IPS-18c (cell line): ENCODE measurements around the gene GAS5.
"Not testable (repeated sequence)": the region's sequence is repeated elsewhere in the genome, so short reads cannot be mapped to it uniquely, and the experiment has no call there.

Experiments used
- H3K4me3 ChIP-seq: 2 replicates; pipeline ENCODE4 v1.7.0; 2013; ENCODE audit warnings: low read depth, mild to moderate bottlenecking, low read length, moderate library complexity; ENCODE audit not compliant: insufficient read depth
- H3K9me3 ChIP-seq: one replicate; pipeline ENCODE4 v1.6.1; 2013; ENCODE audit warnings: mild to moderate bottlenecking, low read length, moderate library complexity; ENCODE audit not compliant: control insufficient read depth, insufficient read depth

Gene GAS5

DNA sequence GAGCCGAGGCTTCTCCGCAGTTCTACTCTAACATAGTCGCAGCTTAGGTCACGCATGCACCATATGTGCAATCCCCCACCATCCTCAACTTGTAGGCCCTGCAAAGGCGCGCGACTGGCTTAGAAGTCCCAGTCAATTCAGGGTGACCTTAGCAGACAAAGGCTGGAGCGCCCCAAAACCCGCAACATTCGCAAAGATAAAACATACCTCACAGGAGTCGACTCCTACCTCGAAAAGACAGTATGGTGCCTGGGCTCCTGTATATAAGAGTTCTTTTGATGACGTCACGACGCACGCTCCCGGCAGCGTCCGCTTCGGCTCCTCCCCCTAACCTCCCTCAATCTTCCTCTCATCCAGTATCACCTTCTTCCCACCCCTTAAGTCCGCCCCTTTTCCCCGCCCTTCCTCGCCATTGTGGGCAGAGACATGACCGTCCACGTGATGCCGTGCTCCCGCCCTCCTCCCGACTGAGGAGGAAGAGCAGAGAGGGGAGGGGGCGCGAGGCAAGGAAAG is at the start of gene GAS5:
Gene GAS5, minus strand, starts transcription at position 237 of the 513 bp plus-strand sequence.
- no peaks in the 10 kb centered on the region for H3K9me3 ChIP-seq
- peak within 1 kb of the TSS; percentile 86 for H3K4me3 ChIP-seq

DNA sequence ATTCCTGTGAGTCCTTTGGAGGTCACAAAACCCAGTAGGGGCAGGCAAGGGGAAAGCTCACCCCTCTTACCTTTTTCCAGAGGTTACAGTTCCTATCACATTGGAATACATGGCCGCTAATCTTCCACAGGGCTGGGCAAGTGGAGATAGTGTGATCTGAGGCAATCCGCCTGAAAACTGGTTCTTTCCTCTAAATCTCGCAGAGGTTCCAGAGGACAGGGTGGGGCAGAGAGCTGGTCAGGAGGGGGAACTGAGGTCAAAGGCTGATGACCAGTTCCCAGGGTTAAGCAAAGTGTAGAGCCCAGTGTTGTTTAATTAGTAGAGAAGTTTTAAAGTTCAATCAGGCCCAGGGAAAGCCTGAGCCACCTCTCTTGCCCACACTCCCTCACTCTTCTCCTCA is 49.4 kb upstream of the GAS5 start, which contains the start of gene SERPINC1:
Gene SERPINC1, minus strand, starts transcription at position 179 of the 400 bp plus-strand sequence. Its CDS starts 68 bp downstream, at position 111.
- Histone ChIP-seq H3K4me3 (no peak within 1 kb of the TSS), H3K9me3 (peaks cover 4% of the 10 kb centered on the region)

DNA sequence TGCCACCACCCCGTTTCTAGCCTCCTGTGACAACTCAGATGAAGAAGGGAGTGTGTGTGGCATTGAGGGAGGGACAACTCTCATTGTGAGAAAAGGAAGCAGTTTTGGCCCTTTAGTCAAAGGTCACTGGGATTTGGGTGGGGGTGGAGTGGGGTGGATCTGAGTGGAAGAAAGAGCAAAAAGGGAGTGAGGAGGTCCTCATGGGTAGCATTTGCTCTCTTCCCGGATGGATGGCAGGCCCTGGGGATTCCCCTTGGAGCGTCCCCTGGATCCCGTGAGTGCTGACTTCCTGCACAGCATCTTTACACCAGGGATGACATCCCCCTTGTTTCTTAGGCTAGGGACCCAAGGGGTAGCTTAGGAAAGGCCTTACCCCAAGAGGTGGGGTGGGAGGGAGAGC is 48.9 kb upstream of the GAS5 start:
- H3K4me3 ChIP-seq = no peak overlapping the region
- H3K9me3 ChIP-seq = peaks cover 4% of the 10 kb centered on the region

DNA sequence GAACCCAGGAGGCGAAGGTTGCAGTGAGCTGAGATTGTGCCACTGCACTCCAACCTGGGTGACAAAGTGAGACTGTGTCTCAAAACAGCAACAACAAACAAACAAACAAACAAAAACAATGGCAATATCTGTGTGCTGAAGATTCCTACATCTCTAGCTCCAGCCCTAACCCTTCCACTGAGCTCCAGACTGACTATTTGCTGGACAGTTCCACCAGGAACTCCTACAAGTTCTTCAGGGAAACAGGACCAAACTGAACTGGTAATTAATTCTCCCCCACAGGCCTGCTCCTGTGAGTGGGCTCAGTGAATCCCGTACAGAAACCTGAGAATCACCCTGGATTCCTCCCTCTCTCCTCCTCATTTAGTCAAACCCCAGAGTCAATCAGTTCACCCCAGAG is 47.8 kb upstream of the GAS5 start:
- Histone ChIP-seq H3K4me3 (no peak overlapping the region), H3K9me3 (peaks cover 4% of the 10 kb centered on the region)

DNA sequence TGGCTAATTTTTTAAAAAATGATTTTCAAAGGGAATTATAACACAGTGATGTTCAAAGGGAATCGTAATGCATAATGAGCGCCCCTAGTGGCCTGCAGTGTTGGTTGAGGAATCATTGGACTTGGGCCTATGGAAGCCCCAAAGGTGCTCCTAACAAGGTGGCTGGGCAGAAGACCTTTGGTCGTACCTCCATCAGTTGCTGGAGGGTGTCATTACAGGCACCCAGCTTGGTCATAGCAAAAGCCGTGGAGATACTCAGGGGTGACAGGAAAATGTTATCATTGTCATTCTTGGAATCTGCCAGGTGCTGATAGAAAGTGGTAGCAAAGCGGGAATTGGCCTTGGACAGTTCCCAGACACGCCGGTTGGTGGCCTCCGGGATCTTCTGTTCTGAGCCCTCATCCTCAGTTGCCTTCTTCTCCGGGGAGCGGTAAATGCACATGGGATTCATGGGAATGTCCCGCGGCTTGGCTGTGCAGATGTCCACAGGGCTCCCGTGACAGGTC is 46.6 kb upstream of the GAS5 start:
- Histone ChIP-seq H3K9me3 (peaks cover 4% of the 10 kb centered on the region), H3K4me3 (no peak overlapping the region)

DNA sequence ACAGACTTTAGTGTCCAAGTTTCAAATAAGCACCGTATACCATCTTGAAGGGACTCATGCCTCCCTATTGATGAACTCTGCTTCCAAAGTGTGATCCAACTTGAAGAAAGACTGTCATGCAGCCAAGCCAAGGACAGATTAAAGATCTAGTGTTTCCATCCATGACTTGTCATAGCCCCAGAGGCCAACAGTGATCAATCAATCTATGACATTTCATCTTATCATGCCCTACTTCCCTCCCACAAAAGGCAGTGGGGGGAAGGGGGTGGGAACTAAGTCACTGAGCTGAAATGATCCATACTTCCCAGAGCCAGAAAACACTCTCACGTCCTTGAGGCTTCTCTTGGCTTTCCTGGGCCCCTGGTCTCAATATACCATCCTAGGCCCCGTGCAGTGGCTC is 45.3 kb upstream of the GAS5 start:
- Histone ChIP-seq H3K4me3 (no peak overlapping the region), H3K9me3 (peaks cover 4% of the 10 kb centered on the region)

DNA sequence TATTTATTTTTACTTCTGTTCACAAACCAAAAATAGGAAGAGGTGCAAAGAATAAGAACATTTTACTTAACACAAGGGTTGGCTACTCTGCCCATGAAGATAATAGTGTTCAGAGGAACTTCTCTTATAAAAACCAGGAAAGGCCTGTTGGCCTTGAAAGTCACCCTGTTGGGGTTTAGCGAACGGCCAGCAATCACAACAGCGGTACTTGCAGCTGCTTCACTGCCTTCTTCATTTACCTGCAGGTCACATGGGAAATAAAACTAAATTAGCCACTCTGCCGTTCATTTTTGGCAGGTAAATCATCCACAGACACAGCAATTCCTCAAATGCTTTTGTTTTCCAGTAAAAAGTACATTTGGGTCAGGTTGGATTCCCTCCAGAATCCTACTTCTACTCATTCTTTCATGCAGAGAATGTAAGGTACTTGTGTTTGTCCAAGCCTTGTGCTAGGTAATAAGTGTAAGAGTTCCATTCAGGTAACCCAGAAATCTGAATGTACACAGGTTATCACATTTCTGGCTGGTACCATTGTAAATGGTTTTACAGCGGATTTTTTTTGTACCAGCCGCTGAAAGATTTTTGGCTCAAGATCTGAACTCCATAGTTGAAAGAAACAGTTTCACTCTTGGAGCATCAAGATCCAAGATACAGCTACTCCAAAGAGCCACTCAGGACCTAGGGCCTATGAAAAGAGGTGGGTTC is 36.2 kb upstream of the GAS5 start:
- H3K9me3 ChIP-seq = no peaks in the 10 kb centered on the region
- no peak overlapping the region for H3K4me3 ChIP-seq

DNA sequence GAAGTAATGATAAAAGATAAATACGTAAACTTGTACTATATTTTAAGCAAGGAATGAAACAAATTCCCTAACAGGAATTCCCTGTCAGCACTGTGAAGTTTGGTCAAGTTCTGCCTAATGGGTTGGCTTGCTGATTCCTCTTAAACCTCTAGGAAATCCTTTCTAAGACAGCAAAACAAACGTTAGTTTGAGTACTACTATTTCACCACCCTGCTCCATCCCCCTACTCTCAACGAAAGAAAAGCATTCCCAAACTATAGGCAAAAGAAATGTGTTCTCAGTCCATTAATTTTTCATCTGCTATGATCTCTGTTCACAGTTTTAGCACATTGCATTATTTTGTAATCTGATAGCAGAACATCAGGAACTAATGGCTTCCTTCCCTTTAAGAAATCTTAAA is 33.2 kb upstream of the GAS5 start:
- no peak overlapping the region for H3K4me3 ChIP-seq
- H3K9me3 ChIP-seq = no peaks in the 10 kb centered on the region

DNA sequence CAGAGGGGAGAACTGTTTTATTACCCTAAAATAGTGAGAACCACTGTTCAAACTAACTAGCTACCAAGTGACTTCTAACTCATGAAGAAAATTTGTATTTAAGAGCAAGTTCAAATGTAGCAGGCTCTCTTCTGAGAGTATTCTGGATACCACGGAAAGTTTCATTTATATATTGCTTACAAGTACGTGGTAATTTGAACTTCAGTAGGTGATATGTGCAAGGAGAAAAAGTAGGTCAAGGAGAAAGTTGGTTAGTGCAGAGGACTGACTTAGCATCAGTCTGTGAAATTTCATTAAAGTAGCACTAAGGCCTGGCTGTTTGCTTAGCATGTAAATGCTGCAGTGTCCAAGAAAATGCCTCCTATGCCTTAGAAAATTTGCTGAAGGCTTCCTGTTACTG is 32.6 kb upstream of the GAS5 start:
- H3K9me3 ChIP-seq = no peaks in the 10 kb centered on the region
- no peak overlapping the region for H3K4me3 ChIP-seq

DNA sequence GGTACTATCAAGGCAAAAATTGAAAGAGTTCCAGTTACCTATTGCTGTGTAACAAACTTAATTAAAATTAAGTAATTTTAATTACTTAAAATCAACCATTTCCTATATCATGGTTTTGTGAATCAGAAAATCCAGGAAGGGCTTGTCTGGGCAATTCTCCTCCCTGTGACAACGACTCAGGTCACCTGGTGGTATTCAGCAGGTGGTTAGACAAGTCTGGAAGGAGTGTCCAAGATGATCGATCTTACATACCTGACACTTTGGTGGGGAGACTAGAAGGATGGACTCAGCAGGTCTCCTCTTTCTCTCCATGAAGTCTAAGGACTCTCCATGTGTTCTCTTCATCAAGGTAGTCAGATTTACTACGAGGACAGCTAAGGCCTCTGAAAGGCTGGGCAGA is 26.4 kb upstream of the GAS5 start:
- Histone ChIP-seq H3K9me3 (no peaks in the 10 kb centered on the region), H3K4me3 (no peak overlapping the region)

DNA sequence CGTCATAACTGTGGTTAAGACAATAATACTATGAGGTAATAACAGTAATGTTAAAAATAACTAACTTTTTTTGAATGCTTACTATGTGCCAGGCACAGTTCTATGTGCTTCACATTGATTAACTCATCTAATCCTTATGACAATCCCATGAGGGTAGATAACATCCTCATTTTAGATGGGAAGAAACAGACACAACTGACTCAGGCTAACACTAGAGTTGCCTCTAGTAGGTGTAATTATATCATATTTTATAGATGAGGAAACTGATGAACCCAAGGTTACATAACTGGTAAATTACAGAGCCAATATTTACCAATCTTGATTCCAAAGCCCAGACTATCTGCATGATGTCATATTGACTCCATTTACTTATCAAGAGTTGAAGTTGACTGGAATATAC is 25.8 kb upstream of the GAS5 start:
- H3K4me3 ChIP-seq = no peak overlapping the region
- H3K9me3 ChIP-seq = no peaks in the 10 kb centered on the region

DNA sequence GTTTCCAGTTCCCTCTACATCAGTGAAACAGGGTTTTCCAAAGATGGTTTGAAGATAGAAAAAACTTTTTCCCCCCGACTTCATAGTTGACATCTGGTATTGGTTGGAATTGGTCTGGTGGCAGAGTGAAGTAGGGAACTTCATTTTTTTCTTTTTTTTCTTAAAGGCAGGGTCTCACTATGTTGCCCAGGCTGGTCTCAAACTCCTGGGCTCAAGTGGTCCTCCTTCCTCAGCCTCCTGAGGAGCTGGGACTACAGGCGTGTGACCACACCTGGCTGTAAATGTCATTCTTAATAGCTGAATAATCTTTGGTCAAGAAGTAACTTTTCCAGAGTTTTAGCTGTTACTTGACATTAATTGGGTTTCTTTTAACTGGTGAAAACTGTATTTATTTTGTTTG is 22.1 kb upstream of the GAS5 start:
- Histone ChIP-seq H3K4me3 (no peak overlapping the region), H3K9me3 (no peaks in the 10 kb centered on the region)

DNA sequence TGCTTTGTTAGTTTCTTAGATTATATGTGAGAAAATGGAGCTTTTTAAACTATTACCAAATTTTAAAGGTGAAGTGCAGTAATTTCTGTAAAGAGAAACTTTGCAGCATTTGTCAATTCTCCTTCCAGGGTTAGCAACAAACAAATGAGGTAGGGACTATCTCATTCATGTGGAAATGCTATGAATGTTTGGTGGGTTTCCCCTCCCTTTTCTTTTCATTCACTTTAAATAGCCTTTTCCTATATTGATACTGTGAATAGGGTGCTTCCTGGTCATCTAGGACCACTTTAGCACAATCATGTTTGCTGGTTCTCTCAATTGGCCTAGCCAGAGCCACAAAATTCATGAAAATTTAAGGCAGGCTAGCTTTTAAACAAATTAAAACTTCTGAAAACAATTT is 21.0 kb upstream of the GAS5 start:
- no peaks in the 10 kb centered on the region for H3K9me3 ChIP-seq

DNA sequence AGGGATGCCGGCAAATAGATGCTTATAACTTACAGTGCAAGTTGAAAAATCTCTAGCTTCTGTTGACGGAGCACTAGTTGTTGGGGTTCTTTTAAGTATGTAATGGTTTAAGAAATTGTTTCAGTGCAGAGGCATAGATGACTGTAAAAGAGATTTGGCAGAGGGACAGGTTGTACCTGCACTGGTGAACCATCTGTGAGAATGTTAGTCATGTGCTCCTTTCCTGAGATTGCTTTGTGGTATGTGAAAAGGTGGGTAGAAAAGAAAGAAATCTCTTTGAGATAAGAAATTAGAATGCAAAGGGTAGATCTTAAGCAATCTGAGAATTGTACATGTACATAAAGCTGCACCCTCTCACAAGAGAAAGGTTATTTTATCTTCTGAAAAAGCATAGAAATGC is 19.8 kb upstream of the GAS5 start:
- H3K9me3 ChIP-seq = no peaks in the 10 kb centered on the region

More for the DNA sequence above, 21.0 kb upstream of the GAS5 start:
- H3K4me3 ChIP-seq = no peak overlapping the region

DNA sequence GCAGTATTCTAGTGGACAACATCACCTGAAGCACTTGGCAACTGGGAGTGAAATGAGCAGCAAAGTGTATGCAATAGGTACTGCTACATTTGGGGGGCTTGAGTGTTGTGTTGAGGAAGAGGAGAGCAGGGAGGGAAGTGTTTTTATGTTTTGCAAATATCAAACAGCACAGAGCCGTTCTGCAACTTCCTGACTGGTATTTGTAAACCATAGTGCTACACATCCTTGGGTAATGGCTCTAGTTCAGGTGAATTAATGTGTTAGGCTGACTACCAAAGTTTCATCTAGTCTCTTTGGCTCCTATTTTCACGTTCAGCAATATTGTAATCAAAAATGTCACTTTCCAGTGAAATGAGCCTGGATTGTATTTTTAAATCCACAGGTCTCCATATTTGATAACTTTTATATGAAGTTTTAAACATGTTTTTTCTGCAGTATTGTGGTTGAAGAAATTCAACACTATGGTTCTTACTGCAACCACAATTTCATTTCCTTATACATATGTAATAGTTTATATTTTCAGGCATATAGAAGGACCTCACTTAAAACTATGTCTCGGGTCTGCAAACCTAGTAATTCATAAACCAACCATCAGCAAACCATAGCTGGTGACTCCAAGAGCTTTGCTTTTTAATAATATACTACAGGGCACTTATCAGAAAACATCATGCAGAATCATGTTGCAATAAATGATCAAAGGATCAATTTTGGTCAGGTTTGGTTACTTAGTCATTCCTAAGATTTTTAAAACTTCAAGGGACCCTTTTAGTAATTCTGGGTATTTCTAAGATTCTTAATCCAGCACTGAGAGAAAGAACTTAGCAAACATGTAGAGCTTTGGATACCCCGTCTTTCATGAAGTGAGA is 19.2 kb upstream of the GAS5 start:
- no peaks in the 10 kb centered on the region for H3K9me3 ChIP-seq
- H3K4me3 ChIP-seq = no peak overlapping the region

More for the DNA sequence above, 19.8 kb upstream of the GAS5 start:
- H3K4me3 ChIP-seq = no peak overlapping the region

DNA sequence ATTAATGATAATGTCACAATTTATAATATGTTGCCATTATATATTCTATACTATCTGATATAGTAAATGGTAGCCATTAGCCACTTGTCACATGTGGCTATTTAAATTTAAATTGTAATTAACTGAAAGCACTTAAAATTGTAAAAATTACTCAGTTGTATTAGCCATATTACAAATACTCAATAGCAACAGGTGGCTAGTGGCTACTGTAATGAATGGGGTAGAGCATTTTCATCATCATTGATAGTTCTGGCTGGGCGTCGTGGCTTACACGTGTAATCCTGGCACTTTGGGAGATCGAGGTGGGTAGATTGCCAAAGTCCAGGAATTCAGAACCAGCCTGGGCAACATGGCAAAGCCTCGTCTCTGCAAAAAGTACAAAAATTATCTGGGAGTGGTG is 16.9 kb upstream of the GAS5 start:
- no peak overlapping the region for H3K4me3 ChIP-seq

DNA sequence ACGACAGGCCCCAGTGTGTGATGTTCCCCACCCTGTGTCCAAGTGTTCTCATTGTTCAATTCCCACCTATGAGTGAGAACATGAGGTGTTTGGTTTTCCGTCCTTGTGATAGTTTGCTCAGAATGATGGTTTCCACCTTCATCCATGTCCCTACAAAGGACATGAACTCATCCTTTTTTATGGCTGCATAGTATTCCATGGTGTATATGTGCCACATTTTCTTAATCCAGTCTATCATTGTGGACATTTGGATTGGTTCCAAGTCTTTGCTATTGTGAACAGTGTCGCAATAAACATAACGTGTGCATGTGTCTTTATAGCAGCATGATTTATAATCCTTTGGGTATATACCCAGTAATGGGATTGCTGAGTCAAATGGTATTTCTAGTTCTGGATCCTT is 13.3 kb upstream of the GAS5 start:
- H3K4me3 ChIP-seq, H3K9me3 ChIP-seq: not testable (repeated sequence)

More for the DNA sequence above, 16.9 kb upstream of the GAS5 start:
- H3K9me3 ChIP-seq = no peaks in the 10 kb centered on the region

DNA sequence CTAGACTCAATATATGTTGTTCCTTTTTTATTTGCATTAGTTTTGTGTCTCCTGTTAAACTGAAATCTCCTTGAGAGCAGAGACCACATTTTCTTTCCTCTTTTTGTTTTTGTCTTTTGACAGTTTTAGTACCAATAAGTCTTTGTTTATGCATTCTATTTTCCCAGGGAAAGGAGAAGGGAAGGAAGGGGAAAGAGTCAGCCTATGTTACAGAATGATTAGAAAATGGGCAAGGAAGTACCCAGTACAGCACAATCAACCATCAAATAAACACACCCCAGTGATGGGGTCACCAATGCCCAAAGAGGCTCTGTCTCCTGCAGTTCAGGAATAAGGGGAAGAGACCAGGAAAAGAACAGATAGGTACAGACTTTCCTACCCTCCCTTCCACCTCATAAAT is 10.5 kb upstream of the GAS5 start:
- H3K9me3 ChIP-seq = no peaks in the 10 kb centered on the region
- H3K4me3 ChIP-seq = no peak overlapping the region
